RWPE1 (cell line): ENCODE data around the gene PGA5.

ENCODE experiments used
- CTCF ChIA-PET: fragments of 350-600 bp; sonication (Branson Sonifier 250); formaldehyde crosslinking; extraction: SDS; loops from one replicate; lab custom pipeline; 2021; lab: Yijun Ruan, JAX
- POLR2A ChIA-PET: fragments of 400-600 bp; formaldehyde crosslinking; extraction: SDS; loops from one replicate; lab custom pipeline; 2020; ENCODE audit warnings: antibody characterized with exemption; ENCODE audit not compliant: low non-redundant PET; lab: Yijun Ruan, JAX
- DNase-seq: peaks from one replicate; pipeline ENCODE4 v3.0.0; 2012; ENCODE audit warnings: low spot score
- H3K27ac ChIP-seq: fragments of 450-650 bp; 2 replicates; pipeline ENCODE4 v1.5.1; 2017
- TF ChIP-seq, protein P1 (sequence below): fragments of 450-650 bp; conservative IDR thresholded peaks from 2 replicates; pipeline ENCODE4 v1.5.1; 2017; ENCODE audit warnings: low read depth, mild to moderate bottlenecking

The PGA5 gene

DNA sequence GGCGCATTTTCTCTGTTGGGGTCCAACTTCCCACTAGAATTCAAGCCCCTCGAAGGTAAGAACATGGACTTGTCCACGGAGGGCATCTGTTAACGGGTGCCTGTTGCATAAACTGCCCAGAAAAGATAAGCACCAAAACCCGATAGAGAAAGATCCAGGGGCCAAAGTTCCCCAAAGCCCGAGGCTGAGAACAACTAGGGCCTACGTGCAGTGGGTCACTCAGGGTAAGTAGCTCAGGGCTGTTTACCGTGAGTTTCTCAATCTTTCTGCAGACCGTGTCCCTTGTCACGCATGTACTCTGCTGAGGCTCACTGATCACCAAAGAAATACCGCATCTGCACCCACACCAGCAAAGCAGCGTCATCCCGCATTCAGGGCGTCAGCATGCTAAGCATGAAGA, 24.4 kb downstream of the PGA5 start:
- POLR2A ChIA-PET: no interaction called here

DNA sequence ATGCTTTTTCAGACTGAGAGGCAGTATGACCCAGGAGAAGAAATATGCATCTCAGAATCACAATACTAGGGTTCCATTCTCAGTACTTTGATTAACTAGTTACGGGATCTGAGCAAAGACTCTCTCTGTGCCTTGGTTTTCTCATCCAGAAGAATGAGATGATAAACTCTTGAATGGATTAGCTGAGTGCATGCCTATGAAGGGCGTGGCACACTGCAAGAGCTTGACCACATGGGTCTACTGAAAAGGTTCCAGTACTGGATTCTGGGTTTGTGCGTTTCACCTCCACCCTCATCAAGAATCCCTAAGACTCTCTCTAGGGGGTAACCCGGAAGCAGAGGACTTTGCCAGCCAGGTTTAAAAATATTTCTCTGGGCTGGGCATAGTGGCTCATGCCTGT, 25.6 kb downstream of the PGA5 start:
- POLR2A ChIA-PET: no interaction called here
- CTCF ChIA-PET: interaction anchor here (0.6 kb wide), 1 partner anchor 379 kb away, joined by 4 read pairs; no protein-coding TSS in a partner anchor

More for the DNA sequence above, 24.4 kb downstream of the PGA5 start:
- H3K27ac ChIP-seq: no peak overlapping the region
- CTCF ChIA-PET: interaction anchor here (0.5 kb wide), 1 partner anchor 127 kb away, joined by 3 read pairs; the partner anchor contains the start of gene TMEM216
- TF ChIP-seq, protein P1, sequence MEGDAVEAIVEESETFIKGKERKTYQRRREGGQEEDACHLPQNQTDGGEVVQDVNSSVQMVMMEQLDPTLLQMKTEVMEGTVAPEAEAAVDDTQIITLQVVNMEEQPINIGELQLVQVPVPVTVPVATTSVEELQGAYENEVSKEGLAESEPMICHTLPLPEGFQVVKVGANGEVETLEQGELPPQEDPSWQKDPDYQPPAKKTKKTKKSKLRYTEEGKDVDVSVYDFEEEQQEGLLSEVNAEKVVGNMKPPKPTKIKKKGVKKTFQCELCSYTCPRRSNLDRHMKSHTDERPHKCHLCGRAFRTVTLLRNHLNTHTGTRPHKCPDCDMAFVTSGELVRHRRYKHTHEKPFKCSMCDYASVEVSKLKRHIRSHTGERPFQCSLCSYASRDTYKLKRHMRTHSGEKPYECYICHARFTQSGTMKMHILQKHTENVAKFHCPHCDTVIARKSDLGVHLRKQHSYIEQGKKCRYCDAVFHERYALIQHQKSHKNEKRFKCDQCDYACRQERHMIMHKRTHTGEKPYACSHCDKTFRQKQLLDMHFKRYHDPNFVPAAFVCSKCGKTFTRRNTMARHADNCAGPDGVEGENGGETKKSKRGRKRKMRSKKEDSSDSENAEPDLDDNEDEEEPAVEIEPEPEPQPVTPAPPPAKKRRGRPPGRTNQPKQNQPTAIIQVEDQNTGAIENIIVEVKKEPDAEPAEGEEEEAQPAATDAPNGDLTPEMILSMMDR: no peak
- DNase-seq: no peak

DNA sequence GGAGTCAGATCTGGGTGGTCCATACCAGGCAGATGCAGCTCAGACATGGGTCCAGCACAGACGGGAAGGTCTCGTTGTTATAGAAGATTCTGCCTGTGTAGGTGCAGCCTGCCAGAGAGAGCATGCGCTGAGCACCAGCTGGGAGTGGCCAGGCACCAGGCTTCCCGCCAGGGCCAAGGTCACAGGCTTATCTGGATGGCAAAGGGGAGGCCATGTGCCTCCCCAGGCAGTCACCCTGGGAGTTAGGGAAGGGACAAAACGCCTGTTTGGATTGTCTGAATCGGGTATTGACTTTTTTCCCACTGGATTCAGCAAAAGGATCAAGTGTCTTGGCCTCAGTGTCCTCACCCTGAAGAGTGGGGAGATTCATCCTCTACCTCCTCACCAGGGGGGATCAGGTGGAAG, 26.5 kb downstream of the PGA5 start:
- CTCF ChIA-PET: no interaction called here
- TF ChIP-seq, protein P1: no peak
- DNase-seq: no peak
- H3K27ac ChIP-seq: peak overlapping the region; percentile 13; the same call in 1 of the 2 replicates
- POLR2A ChIA-PET: no interaction called here

More for the DNA sequence above, 25.6 kb downstream of the PGA5 start:
- peak overlapping the region; percentile 13; the same call in 1 of the 2 replicates for H3K27ac ChIP-seq
- TF ChIP-seq, protein P1: no peak
- DNase-seq: no peak

DNA sequence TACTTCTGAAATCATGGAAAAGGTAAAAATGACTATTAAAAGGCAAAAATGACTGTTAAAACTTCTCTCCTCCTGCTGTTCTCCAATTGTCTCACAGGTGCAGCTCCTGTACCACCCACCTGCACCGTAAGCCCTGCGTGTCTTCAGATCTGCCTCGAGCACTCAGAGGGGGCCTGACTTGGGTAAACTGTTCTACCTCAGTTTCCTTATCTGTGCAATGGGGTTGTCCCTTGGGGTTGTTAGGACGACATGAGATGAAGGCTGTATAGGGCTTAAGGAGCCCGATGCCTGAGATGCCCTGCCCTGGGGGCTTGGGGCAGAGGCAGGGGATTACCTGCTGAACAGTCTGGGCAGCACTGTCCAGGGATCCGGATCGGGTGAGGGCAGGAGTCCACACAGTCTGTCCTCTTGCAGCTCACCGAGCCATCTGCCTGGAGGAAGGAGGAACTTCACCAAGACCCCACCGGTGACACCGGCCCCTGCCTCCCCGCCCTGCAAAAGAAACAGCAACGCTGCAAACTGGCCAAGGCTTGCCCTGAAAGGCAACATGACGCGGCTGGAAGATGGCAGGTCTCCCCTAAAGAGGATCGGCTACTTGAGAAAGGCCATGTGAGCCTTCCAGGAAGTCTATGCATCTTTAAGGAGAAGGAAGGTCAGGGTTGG, 27.7 kb downstream of the PGA5 start:
- CTCF ChIA-PET: no interaction called here

DNA sequence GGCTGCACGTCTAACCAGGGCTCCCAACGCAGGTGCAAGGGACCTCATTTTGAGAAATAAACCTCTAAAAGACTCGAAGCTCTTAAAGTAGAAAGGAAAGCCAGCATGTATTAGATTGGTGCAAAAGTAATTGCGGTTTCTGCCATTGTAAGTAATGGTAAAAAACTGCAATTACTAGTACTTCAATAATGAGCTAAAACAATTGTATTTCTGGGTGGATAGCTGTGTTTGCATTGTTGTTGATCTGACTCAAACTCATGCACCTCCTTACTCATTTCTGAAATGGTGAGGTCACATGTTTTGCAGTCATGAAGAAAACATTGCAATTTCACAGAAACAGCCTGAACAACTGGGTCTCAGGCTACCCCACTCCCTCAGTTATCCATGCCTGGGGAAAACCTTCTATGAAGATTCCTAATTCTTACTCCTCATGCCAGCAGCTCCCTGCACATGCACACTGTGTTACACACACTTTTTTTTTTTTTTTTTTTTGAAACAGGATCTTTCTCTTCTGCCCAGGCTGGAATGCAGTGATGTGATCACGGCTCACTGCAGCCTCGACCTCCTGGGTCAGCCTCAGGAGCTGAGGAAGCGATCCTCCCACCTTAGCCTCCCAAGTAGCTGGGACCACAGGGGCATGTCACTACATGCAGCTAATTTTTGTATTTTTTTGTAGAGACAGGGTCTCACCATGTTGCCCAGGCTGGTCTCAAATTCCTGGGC, 29.5 kb downstream of the PGA5 start:
- no peak for DNase-seq
- POLR2A ChIA-PET: no interaction called here
- CTCF ChIA-PET: interaction anchor here (0.6 kb wide), 1 partner anchor 317 kb away, joined by 3 read pairs; no protein-coding TSS in a partner anchor
- TF ChIP-seq, protein P1: no peak
- no peak overlapping the region for H3K27ac ChIP-seq

More for the DNA sequence above, 27.7 kb downstream of the PGA5 start:
- no peak overlapping the region for H3K27ac ChIP-seq
- POLR2A ChIA-PET: no interaction called here
- DNase-seq: no peak
- TF ChIP-seq, protein P1: no peak

DNA sequence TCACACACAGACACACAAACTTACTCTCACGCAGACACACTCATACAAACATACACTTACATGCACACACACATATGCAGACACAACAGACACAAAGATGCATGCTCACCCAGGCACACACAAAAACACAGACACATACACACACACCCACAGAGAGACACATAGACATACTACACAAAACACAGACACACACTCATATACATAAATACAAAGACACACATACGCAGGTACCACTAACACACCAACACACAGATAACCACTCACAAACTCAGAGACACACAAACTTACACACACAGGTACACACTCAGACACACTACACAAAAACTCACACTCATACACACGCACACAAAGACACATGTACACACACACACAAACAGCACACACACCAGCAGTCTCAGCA, 31.8 kb downstream of the PGA5 start:
- POLR2A ChIA-PET: no interaction called here
- no peak for DNase-seq
- TF ChIP-seq, protein P1: no peak
- CTCF ChIA-PET: interaction anchor here (0.7 kb wide), 1 partner anchor 219 kb away, joined by 3 read pairs; no protein-coding TSS in a partner anchor
- H3K27ac ChIP-seq: peak overlapping the region; percentile 68; the same call in 1 of the 2 replicates
